HepG2 (cell line): Measurements from ENCODE around the gene EPHA4. TPM values are rescaled to one million over a fixed set of nuclear protein-coding genes. Genes with fewer than 3 reads are reported as not detected.

Experiments
- ATAC-seq: fragments of 200-7000 bp; cut with Tn5 transposase; 3 replicates; pipeline ENCODE4 v1.9.1; 2020; ENCODE audit warnings: mild to moderate bottlenecking, moderate library complexity
- BruUV-seq: library from RNA; stranded (reverse); fragments of 400-500 nt; replicated peaks from 2 replicates; lab custom pipeline; 2021; lab: Mats Ljungman, UMichigan
- CTCF ChIA-PET: fragments of 300-600 bp; formaldehyde crosslinking; extraction: SDS; loops from one replicate; lab custom pipeline; 2021; ENCODE audit warnings: low total read pairs, inconsistent platforms, low intra/inter-chr PET ratio; lab: Yijun Ruan, JAX
- POLR2A ChIA-PET: fragments of 350-600 bp; sonication (Branson Sonifier 250); formaldehyde crosslinking; loops from one replicate; lab custom pipeline; 2020; ENCODE audit warnings: antibody characterized with exemption, inconsistent platforms; lab: Yijun Ruan, JAX
- DNase-seq: peaks from one replicate; pipeline ENCODE4 v3.0.0-alpha.2; 2015; ENCODE audit warnings: low spot score
- FAIRE-seq: peaks from 3 replicates; lab custom pipeline; 2011; peaks lifted over from hg19 to GRCh38; lab: Jason Lieb, UNC
- H2AFZ ChIP-seq: one replicate; pipeline ENCODE4 v1.6.1; 2011; ENCODE audit warnings: low read length, inconsistent platforms
- H3K27ac ChIP-seq: fragments of 300-600 bp; 3 replicates; pipeline ENCODE4 v1.8.0; 2011; ENCODE audit warnings: mixed run types, mild to moderate bottlenecking, mixed read lengths, low read length, inconsistent platforms; ENCODE audit not compliant: insufficient read depth; ENCODE audit errors: extremely low read length
- H3K27me3 ChIP-seq, 2 experiments: fragments of 200-600 bp in 1 of 2; 2 replicates in 1 of 2; 3 replicates in 1 of 2; pipeline versions ENCODE4 v1.6.0 to v1.8.0; 2011; ENCODE audit warnings: low read length in 2 of 2, mild to moderate bottlenecking in 2 of 2, moderate library complexity in 2 of 2, inconsistent platforms in 1 of 2; ENCODE audit not compliant: insufficient read depth in 2 of 2, control insufficient read depth in 1 of 2
- H3K36me3 ChIP-seq, 2 experiments: fragments of 200-600 bp in 1 of 2; replicated peaks in 1 of 2; 2 replicates in 1 of 2; 3 replicates in 1 of 2; pipeline versions ENCODE4 v1.5.1 to v1.8.0; 2011; ENCODE audit warnings: low read length in 2 of 2, inconsistent platforms in 1 of 2; ENCODE audit not compliant: insufficient read depth in 2 of 2, control insufficient read depth in 1 of 2
- H3K4me1 ChIP-seq: 2 replicates; pipeline ENCODE4 v1.5.1; 2012; ENCODE audit warnings: low read length, inconsistent platforms; ENCODE audit not compliant: insufficient read depth
- H3K4me2 ChIP-seq: 2 replicates; pipeline ENCODE4 v1.6.0; 2011; ENCODE audit warnings: low read depth, low read length, inconsistent platforms
- H3K4me3 ChIP-seq, 3 experiments: fragments of 200-600 bp in 1 of 3; sonication (generic), shearing (Covaris generic) in 1 of 3; replicated peaks in 1 of 3; 2 replicates each; pipeline ENCODE4 v1.5.1; 2011 to 2016; ENCODE audit warnings: low read length in 3 of 3, inconsistent platforms in 2 of 3, low read depth in 2 of 3, mild to moderate bottlenecking in 2 of 3, control low read depth in 1 of 3, mixed read lengths in 1 of 3; ENCODE audit not compliant: insufficient read depth in 1 of 3
- H3K79me2 ChIP-seq: one replicate; pipeline ENCODE4 v1.6.1; 2011; ENCODE audit warnings: low read length, inconsistent platforms; ENCODE audit not compliant: insufficient read depth
- H3K9ac ChIP-seq: 2 replicates; pipeline ENCODE4 v1.6.0; 2011; ENCODE audit warnings: mild to moderate bottlenecking, low read depth, low read length, inconsistent platforms; ENCODE audit not compliant: insufficient read depth
- H3K9me3 ChIP-seq: 2 replicates; pipeline ENCODE4 v1.5.1; 2012; ENCODE audit warnings: mild to moderate bottlenecking, low read length
- H4K20me1 ChIP-seq: 2 replicates; pipeline ENCODE4 v1.6.0; 2011; ENCODE audit warnings: inconsistent platforms, mild to moderate bottlenecking, low read length, moderate library complexity; ENCODE audit not compliant: insufficient read depth
- JUN ChIP-seq: sonication (generic); formaldehyde crosslinking; IDR thresholded peaks from 2 replicates; pipeline ENCODE4 v1.4.0; 2020; ENCODE audit warnings: mild to moderate bottlenecking, missing genetic modification reagents
- MIER3 ChIP-seq: IDR thresholded peaks from 2 replicates; pipeline ENCODE4 v1.6.1; 2016; ENCODE audit warnings: missing compliant biosample characterization, borderline replicate concordance
- MNT ChIP-seq: fragments of 450-650 bp; IDR thresholded peaks from 2 replicates; pipeline ENCODE4 v1.6.1; 2016
- RERE ChIP-seq: IDR thresholded peaks from 2 replicates; pipeline ENCODE4 v1.6.1; 2016; ENCODE audit warnings: low read depth, missing genetic modification reagents, missing compliant biosample characterization
- THRA ChIP-seq: sonication (generic); formaldehyde crosslinking; IDR thresholded peaks from 2 replicates; pipeline ENCODE4 v1.4.0; 2020; ENCODE audit warnings: missing genetic modification reagents, borderline replicate concordance
- ZSCAN9 ChIP-seq: IDR thresholded peaks from 2 replicates; pipeline ENCODE4 v1.6.1; 2016; ENCODE audit warnings: borderline replicate concordance
- WGBS: methylation state at CpG from one replicate; pipeline ENCODE4 v1.1.6; 2017; ENCODE audit warnings: low lambda C conversion rate; 5-methylcytosine and 5-hydroxymethylcytosine counted together
- in situ Hi-C: cut with HindIII; loops from 2 replicates; pipeline ENCODE4 v1.10.0; 2017; ENCODE audit warnings: low pct_unique_long_range_greater_than_20kb; ENCODE audit not compliant: extremely low pct_ligation_motif_present
- intact Hi-C: fragments of 100-400 bp; cut with micrococcal nuclease; formaldehyde crosslinking; loops from one replicate; pipeline ENCODE4 v1.10.0; 2022; ENCODE audit not compliant: unreplicated experiment
- polyA plus RNA-seq, 8 experiments: library from polyadenylated mRNA; depleted of rRNA in 3 of 8; stranded (reverse) in 7 of 8; unstranded in 1 of 8; fragments of >200 nt; fragmentation: Illumina TruSeq in 4 of 8; extraction: Trizol in 4 of 8; gene quantifications; 2 replicates each; pipeline versions ENCODE4 v1.2.1 to v1.2.3, GENCODE V29; 2011 to 2016; ENCODE audit warnings: low read depth in 4 of 8, missing spikeins in 1 of 8, mixed read lengths in 1 of 8; ENCODE audit not compliant: insufficient read depth in 1 of 8
- total RNA-seq, 5 experiments: library from RNA; depleted of rRNA; stranded (reverse); fragments of >200 nt; fragmentation: Illumina TruSeq; extraction: Trizol; gene quantifications; 2 replicates each; pipeline ENCODE4 v1.2.3, GENCODE V29; 2016; ENCODE audit warnings: low read depth in 1 of 5

EPHA4 gene
- total and polyA plus RNA-seq, 2 of the 13 experiments (the other 11 are each of a cell fraction or from before 2014, with no cell fraction given), result not detected

- no peak for TF ChIP-seq RERE
- TF ChIP-seq THRA, result no peak
- TF ChIP-seq JUN (CRISPR knock-in tag), result no peak
- TF ChIP-seq MIER3 (CRISPR knock-in tag), result no peak
- TF ChIP-seq, all 625 proteins: peak for 0
Measured at GRCh38 chr2:221485503-221485870, 86.6 kb downstream of the EPHA4 start (continued).

- H3K27me3 ChIP-seq, result no peaks in the 10 kb centered on the region
- no peak overlapping the region for H3K4me3 ChIP-seq
- no peak overlapping the region for H2AFZ ChIP-seq
- POLR2A ChIA-PET, result no interaction called here
- no peaks in the 10 kb centered on the region for H3K4me1 ChIP-seq
- no peaks in the 10 kb centered on the region for H4K20me1 ChIP-seq
- no peaks in the 10 kb centered on the region for H3K79me2 ChIP-seq
- H3K27ac ChIP-seq, result no peak overlapping the region
- TF ChIP-seq MNT, result peak; percentile 65
- no peak for TF ChIP-seq ZSCAN9 (CRISPR knock-in tag)
- H3K4me2 ChIP-seq, result no peak overlapping the region
- no peaks in the 10 kb centered on the region for H3K9me3 ChIP-seq
- in situ Hi-C loops (no loop called here), intact Hi-C loops (no loop called here)
- H3K9ac ChIP-seq, result no peak overlapping the region
- DNase-seq, result no peak
- no peak for FAIRE-seq
- ATAC-seq, result no peak
- BruUV-seq, result no TSS peak
- CTCF ChIA-PET, result no interaction called here
- H3K36me3 ChIP-seq, result no peaks in the 10 kb centered on the region
- WGBS, result 24% methylated on average over 8 of the region's 8 CpGs
Measured at GRCh38 chr2:221484761-221485502, 87.2 kb downstream of the EPHA4 start.
